Measurements from ENCODE around the gene GRID2.

- TF ChIP-seq POLR2AphosphoS5 (IDR thresholded peaks at IDR 0.05; ENCODE audit: low read depth, low read length) (no peak), POLR2A (IDR thresholded peaks at IDR 0.05; ENCODE audit: low read depth, low read length) (no peak)
Measured at GRCh38 chr4:93086356-93086755, 782.6 kb downstream of the GRID2 start.

Measured in GM12891 (cell line).